Upper lobe of right lung (tissue), 1 donor: ENCODE measurements around the gene NUP37. TPM values are rescaled to one million over a fixed set of nuclear protein-coding genes. Genes with fewer than 3 reads are reported as not detected.
"Not testable (repeated sequence)": the region's sequence is repeated elsewhere in the genome, so short reads cannot be mapped to it uniquely, and the experiment has no call there.

Experiments used
- ATAC-seq: fragments of 200-7000 bp; cut with Tn5 transposase; one replicate; pipeline ENCODE4 v1.9.1; 2020; ENCODE audit warnings: mild to moderate bottlenecking, moderate library complexity
- DNase-seq: peaks from one replicate; pipeline ENCODE4 v3.0.0-alpha.2; 2020
- H3K27ac ChIP-seq: fragments of 200-600 bp; one replicate; pipeline ENCODE4 v1.8.0; 2022
- H3K27me3 ChIP-seq: fragments of 200-600 bp; one replicate; pipeline ENCODE4 v1.8.0; 2022; ENCODE audit warnings: mild to moderate bottlenecking
- H3K36me3 ChIP-seq: fragments of 200-600 bp; one replicate; pipeline ENCODE4 v1.8.0; 2022
- H3K4me1 ChIP-seq: fragments of 200-600 bp; one replicate; pipeline ENCODE4 v1.8.0; 2022
- H3K4me3 ChIP-seq: fragments of 200-600 bp; one replicate; pipeline ENCODE4 v1.8.0; 2022; ENCODE audit warnings: mild to moderate bottlenecking
- H3K9me3 ChIP-seq: fragments of 200-600 bp; one replicate; pipeline ENCODE4 v1.8.0; 2022
- CTCF ChIP-seq: fragments of 200-600 bp; IDR thresholded peaks from one replicate; pipeline ENCODE4 v1.8.0; 2022; ENCODE audit warnings: antibody characterized with exemption
- intact Hi-C: fragments of 100-400 bp; cut with DNase I; formaldehyde crosslinking; loops from one replicate; pipeline ENCODE4 v1.11.0; 2022
- total RNA-seq: library from RNA; stranded (reverse); fragmentation: NEBNext Ultra II Directional; extraction: Animal tissue kit (Norgen Biotek cat#: 25700); gene quantifications from one replicate; pipeline ENCODE4 v1.2.1, GENCODE V29; 2021
- donor health status: DM: no; HTN: yes; CAD: no; lungs with severe emphysema.

The NUP37 gene
- total RNA-seq, 1 donor from 2014 or later, result 17.6 TPM

- TF ChIP-seq CTCF, result no peak
- H3K36me3 ChIP-seq, result peaks cover 52% of the 10 kb centered on the region
Measured at GRCh38 chr12:102080842-102081241, 39.1 kb downstream of the NUP37 start.

GRCh38 chr12:102072092-102072491, 47.8 kb downstream of the NUP37 start:
- intact Hi-C loops, ATAC-seq, H3K27me3 ChIP-seq, H3K4me3 ChIP-seq, H3K4me1 ChIP-seq, DNase-seq, H3K27ac ChIP-seq, H3K9me3 ChIP-seq: not testable (repeated sequence)
- peaks cover 36% of the 10 kb centered on the region for H3K36me3 ChIP-seq

More at GRCh38 chr12:102080842-102081241, 39.1 kb downstream of the NUP37 start:
- ATAC-seq (peak; percentile 48), DNase-seq (no peak)
- Histone ChIP-seq H3K27ac (no peak overlapping the region), H3K4me1 (no peaks in the 10 kb centered on the region), H3K9me3 (no peaks in the 10 kb centered on the region), H3K27me3 (no peaks in the 10 kb centered on the region), H3K4me3 (no peak overlapping the region)
- intact Hi-C loops, result no loop called here

GRCh38 chr12:102069707-102070106, 50.2 kb downstream of the NUP37 start:
- Histone ChIP-seq H3K27me3 (no peaks in the 10 kb centered on the region), H3K4me3 (no peak overlapping the region), H3K36me3 (peaks cover 16% of the 10 kb centered on the region), H3K27ac (no peak overlapping the region), H3K9me3 (no peaks in the 10 kb centered on the region), H3K4me1 (peaks cover 6% of the 10 kb centered on the region)
- intact Hi-C loops, result no loop called here
- TF ChIP-seq CTCF, result no peak
- ATAC-seq (no peak), DNase-seq (no peak)

- Histone ChIP-seq H3K4me3 (no peak overlapping the region), H3K27ac (no peak overlapping the region), H3K36me3 (no peaks in the 10 kb centered on the region), H3K27me3 (no peaks in the 10 kb centered on the region), H3K4me1 (peaks cover 6% of the 10 kb centered on the region), H3K9me3 (no peaks in the 10 kb centered on the region)
- DNase-seq (no peak), ATAC-seq (no peak)
- TF ChIP-seq CTCF, result no peak
- intact Hi-C loops, result no loop called here
Measured at GRCh38 chr12:102067574-102068258, 52.2 kb downstream of the NUP37 start.

- ATAC-seq (no peak), DNase-seq (no peak)
- intact Hi-C loops, result no loop called here
- Histone ChIP-seq H3K4me1 (no peaks in the 10 kb centered on the region), H3K9me3 (no peaks in the 10 kb centered on the region), H3K4me3 (no peak overlapping the region), H3K27ac (no peak overlapping the region), H3K36me3 (no peaks in the 10 kb centered on the region), H3K27me3 (no peaks in the 10 kb centered on the region)
- TF ChIP-seq CTCF, result no peak
Measured at GRCh38 chr12:102064476-102064875, 55.4 kb downstream of the NUP37 start.

GRCh38 chr12:102063069-102063468, 56.8 kb downstream of the NUP37 start:
- ATAC-seq, result no peak
- peaks cover 6% of the 10 kb centered on the region for H3K36me3 ChIP-seq
- intact Hi-C loops, result no loop called here

More at GRCh38 chr12:102063069-102063468, 56.8 kb downstream of the NUP37 start:
- DNase-seq, result no peak
- H3K4me1 ChIP-seq, result no peaks in the 10 kb centered on the region
- no peaks in the 10 kb centered on the region for H3K9me3 ChIP-seq
- H3K27ac ChIP-seq, result no peak overlapping the region
- no peak overlapping the region for H3K4me3 ChIP-seq
- H3K27me3 ChIP-seq, result no peaks in the 10 kb centered on the region
- TF ChIP-seq CTCF, result no peak
